H9 (cell line): ENCODE data around the gene TCOF1. TPM values are rescaled to one million over a fixed set of nuclear protein-coding genes. Genes with fewer than 3 reads are reported as not detected.

Experiments used
- DNase-seq: peaks from one replicate; pipeline ENCODE4 v3.0.0-alpha.2; 2017
- H2AFZ ChIP-seq: one replicate; pipeline ENCODE4 v1.6.1; 2013; ENCODE audit warnings: mild to moderate bottlenecking, low read length, control low read depth, moderate library complexity
- H2AK5ac ChIP-seq: 2 replicates; pipeline ENCODE4 v1.6.1; 2013; ENCODE audit warnings: low read length, control low read depth, mixed read lengths; ENCODE audit not compliant: insufficient read length
- H2BK120ac ChIP-seq: one replicate; pipeline ENCODE4 v1.6.1; 2013; ENCODE audit warnings: low read depth, mild to moderate bottlenecking, low read length, control low read depth, inconsistent platforms; ENCODE audit not compliant: poor library complexity, severe bottlenecking
- H2BK12ac ChIP-seq: 2 replicates; pipeline ENCODE4 v1.6.1; 2013; ENCODE audit warnings: low read length, control low read depth, mixed read lengths, low read depth; ENCODE audit not compliant: insufficient read length
- H2BK15ac ChIP-seq: 2 replicates; pipeline ENCODE4 v1.6.1; 2013; ENCODE audit warnings: low read depth, low read length, control low read depth
- H2BK20ac ChIP-seq: one replicate; pipeline ENCODE4 v1.6.1; 2013; ENCODE audit warnings: low read depth, mild to moderate bottlenecking, low read length, control low read depth, inconsistent platforms; ENCODE audit not compliant: poor library complexity, severe bottlenecking
- H2BK5ac ChIP-seq: 2 replicates; pipeline ENCODE4 v1.6.1; 2013; ENCODE audit warnings: low read length, control low read depth, mixed read lengths; ENCODE audit not compliant: insufficient read length
- H3K14ac ChIP-seq: 2 replicates; pipeline ENCODE4 v1.6.1; 2013; ENCODE audit warnings: low read length, control low read depth; ENCODE audit not compliant: insufficient read depth
- H3K18ac ChIP-seq: 2 replicates; pipeline ENCODE4 v1.6.1; 2013; ENCODE audit warnings: low read depth, mild to moderate bottlenecking, mixed read lengths, low read length, control low read depth; ENCODE audit not compliant: insufficient read length
- H3K23ac ChIP-seq: 2 replicates; pipeline ENCODE4 v1.6.1; 2013; ENCODE audit warnings: low read length, control low read depth, mixed read lengths, low read depth; ENCODE audit not compliant: insufficient read length
- H3K23me2 ChIP-seq: 2 replicates; pipeline ENCODE4 v1.6.1; 2013; ENCODE audit warnings: low read depth, mild to moderate bottlenecking, mixed read lengths, low read length, control low read depth; ENCODE audit not compliant: insufficient read length, poor library complexity, severe bottlenecking
- H3K27ac ChIP-seq: 2 replicates; pipeline ENCODE4 v1.5.1; 2013; ENCODE audit warnings: low read length, control low read depth, mixed read lengths, low read depth; ENCODE audit not compliant: insufficient read length
- H3K27me3 ChIP-seq: 2 replicates; pipeline ENCODE4 v1.6.1; 2013; ENCODE audit warnings: low read length, control low read depth, inconsistent platforms; ENCODE audit not compliant: insufficient read depth
- H3K4ac ChIP-seq: 2 replicates; pipeline ENCODE4 v1.6.1; 2013; ENCODE audit warnings: low read depth, mild to moderate bottlenecking, control low read depth, inconsistent platforms, low read length, moderate library complexity
- H3K4me1 ChIP-seq: 2 replicates; pipeline ENCODE4 v1.6.1; 2013; ENCODE audit warnings: low read length, control low read depth, inconsistent platforms; ENCODE audit not compliant: insufficient read depth
- H3K4me2 ChIP-seq: 2 replicates; pipeline ENCODE4 v1.6.1; 2013; ENCODE audit warnings: low read length, control low read depth, mixed read lengths; ENCODE audit not compliant: insufficient read length, insufficient read depth
- H3K56ac ChIP-seq: 2 replicates; pipeline ENCODE4 v1.6.1; 2013; ENCODE audit warnings: low read depth, mild to moderate bottlenecking, mixed read lengths, low read length, control low read depth; ENCODE audit not compliant: insufficient read length
- H3K79me1 ChIP-seq: 2 replicates; pipeline ENCODE4 v1.6.1; 2013; ENCODE audit warnings: low read depth, mild to moderate bottlenecking, moderate library complexity, low read length, control low read depth, inconsistent platforms; ENCODE audit not compliant: insufficient read depth, poor library complexity, severe bottlenecking
- H3K79me2 ChIP-seq: 2 replicates; pipeline ENCODE4 v1.6.1; 2013; ENCODE audit warnings: low read length, control low read depth, inconsistent platforms; ENCODE audit not compliant: insufficient read depth
- H3K9ac ChIP-seq: 2 replicates; pipeline ENCODE4 v1.6.1; 2013; ENCODE audit warnings: low read length, control low read depth, mixed read lengths; ENCODE audit not compliant: insufficient read length; ENCODE audit errors: extremely low read depth
- H3K9me3 ChIP-seq: one replicate; pipeline ENCODE4 v1.6.1; 2013; ENCODE audit warnings: low read depth, low read length, inconsistent platforms; ENCODE audit not compliant: control insufficient read depth
- H3T11ph ChIP-seq: one replicate; pipeline ENCODE4 v1.6.1; 2013; ENCODE audit warnings: mild to moderate bottlenecking, low read length, control low read depth, inconsistent platforms
- H4K20me1 ChIP-seq: one replicate; pipeline ENCODE4 v1.6.1; 2013; ENCODE audit not compliant: control insufficient read depth, insufficient read length, insufficient read depth
- H4K5ac ChIP-seq: 2 replicates; pipeline ENCODE4 v1.6.1; 2013; ENCODE audit warnings: low read depth, mild to moderate bottlenecking, mixed read lengths, low read length, control low read depth; ENCODE audit not compliant: insufficient read length
- H4K8ac ChIP-seq: replicated peaks from 2 replicates; pipeline ENCODE4 v1.6.1; 2013; ENCODE audit warnings: low read length, control low read depth, mixed read lengths, low read depth; ENCODE audit not compliant: insufficient read length
- H4K91ac ChIP-seq: 2 replicates; pipeline ENCODE4 v1.6.1; 2013; ENCODE audit warnings: low read depth, mild to moderate bottlenecking, moderate library complexity, mixed read lengths, low read length, control low read depth; ENCODE audit not compliant: insufficient read length
- H3K27ac Mint-ChIP-seq, 3 experiments: 2 replicates in 2 of 3; 3 replicates in 1 of 3; pipeline ENCODE4 v1.8.0; 2020 to 2021; ENCODE audit warnings: mixed read lengths in 3 of 3, mild to moderate bottlenecking in 1 of 3, moderate library complexity in 1 of 3
- H3K27me3 Mint-ChIP-seq: 2 replicates; pipeline ENCODE4 v1.8.0; 2021; ENCODE audit warnings: low read depth, mild to moderate bottlenecking, moderate library complexity, mixed read lengths
- H3K36me3 Mint-ChIP-seq, 3 experiments: 2 replicates in 2 of 3; 3 replicates in 1 of 3; pipeline ENCODE4 v1.8.0; 2020 to 2021; ENCODE audit warnings: low read depth in 3 of 3, mixed read lengths in 3 of 3; ENCODE audit not compliant: insufficient read depth in 1 of 3
- H3K4me1 Mint-ChIP-seq, 2 experiments: 2 replicates each; pipeline ENCODE4 v1.8.0; 2020; ENCODE audit warnings: mixed read lengths in 2 of 2
- H3K4me3 Mint-ChIP-seq, 2 experiments: 2 replicates in 1 of 2; 3 replicates in 1 of 2; pipeline ENCODE4 v1.8.0; 2020 to 2021; ENCODE audit warnings: mild to moderate bottlenecking in 2 of 2, mixed read lengths in 2 of 2, moderate library complexity in 1 of 2
- H3K9me3 Mint-ChIP-seq, 2 experiments: 2 replicates in 1 of 2; 3 replicates in 1 of 2; pipeline ENCODE4 v1.8.0; 2020; ENCODE audit warnings: mild to moderate bottlenecking in 2 of 2, mixed read lengths in 2 of 2, moderate library complexity in 1 of 2
- CTCF ChIP-seq: fragments of 200-600 bp; sonication (generic); conservative IDR thresholded peaks from 3 replicates; pipeline ENCODE4 v1.8.0; 2021; ENCODE audit warnings: antibody characterized with exemption, mild to moderate bottlenecking
- WGBS: extraction: QIAGEN DNeasy Blood & Tissue Kit; methylation state at CpG from one replicate; pipeline ENCODE4 v1.1.7; 2013; ENCODE audit warnings: missing lambda C conversion rate, low lambda C conversion rate, mixed read lengths; ENCODE audit not compliant: insufficient read length; ENCODE audit errors: extremely low coverage; 5-methylcytosine and 5-hydroxymethylcytosine counted together
- total RNA-seq: library from RNA; stranded (reverse); gene quantifications from 2 replicates; pipeline ENCODE4 v1.2.1, GENCODE V29; 2021

The TCOF1 gene
- total RNA-seq, 1 experiment from 2014 or later: 128 TPM

DNA sequence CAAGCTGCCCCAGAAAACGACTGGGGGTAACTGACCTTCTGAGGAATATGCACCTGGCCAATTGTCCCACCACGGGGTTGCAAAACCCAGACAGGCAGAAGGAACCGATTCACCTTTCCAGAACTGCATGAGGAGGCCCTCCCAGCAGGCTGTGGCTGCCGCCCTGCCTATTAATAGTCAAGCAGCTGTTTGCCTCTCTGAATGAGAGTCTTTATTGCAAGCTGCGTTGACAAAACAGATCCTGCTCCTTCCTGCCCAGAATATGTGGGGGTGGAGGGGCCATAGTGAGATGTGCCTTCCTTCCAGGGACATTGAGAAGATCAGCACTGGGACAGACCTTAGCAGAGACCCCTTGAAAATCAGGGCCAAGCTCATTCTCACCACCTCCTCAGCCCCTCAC lies 18.3 kb upstream of the TCOF1 start:
- Histone ChIP-seq H3K14ac (no peak overlapping the region), H3T11ph (no peak overlapping the region)

More for the DNA sequence above, 18.3 kb upstream of the TCOF1 start:
- H4K8ac ChIP-seq: no peak overlapping the region
- no peak overlapping the region for H2BK12ac ChIP-seq
- H4K20me1 ChIP-seq: no peaks in the 10 kb centered on the region
- no peak overlapping the region for H2BK15ac ChIP-seq
- Mint-ChIP-seq H3K4me1 (peaks cover 0 to 7% of the 10 kb centered on the region in 2 experiments; a peak in 2 of 4 replicates), H3K27ac (no peak overlapping the region), H3K36me3 (no peaks in the 10 kb centered on the region), H3K27me3 (no peaks in the 10 kb centered on the region; the same call in 1 of the 2 replicates), H3K9me3 (no peaks in the 10 kb centered on the region; a peak in 1 of 5 replicates), H3K4me3 (no peak overlapping the region)
- H3K9me3 ChIP-seq: no peaks in the 10 kb centered on the region
- DNase-seq: no peak
- H3K27me3 ChIP-seq: no peaks in the 10 kb centered on the region
- H3K4me2 ChIP-seq: no peak overlapping the region
- no peak overlapping the region for H2BK5ac ChIP-seq
- no peak overlapping the region for H3K4ac ChIP-seq
- no peak for TF ChIP-seq CTCF
- H3K18ac ChIP-seq: no peak overlapping the region
- H4K5ac ChIP-seq: no peak overlapping the region
- H2AK5ac ChIP-seq: no peak overlapping the region
- no peak overlapping the region for H3K9ac ChIP-seq
- no peak overlapping the region for H3K56ac ChIP-seq
- no peak overlapping the region for H3K27ac ChIP-seq
- no peaks in the 10 kb centered on the region for H3K79me1 ChIP-seq
- no peaks in the 10 kb centered on the region for H3K4me1 ChIP-seq
- no peak overlapping the region for H2BK120ac ChIP-seq
- no peak overlapping the region for H2BK20ac ChIP-seq
- H4K91ac ChIP-seq: no peak overlapping the region
- H3K23ac ChIP-seq: no peak overlapping the region
- H3K23me2 ChIP-seq: no peaks in the 10 kb centered on the region
- H3K79me2 ChIP-seq: no peaks in the 10 kb centered on the region
- no CpG with 5 or more reads among the region's 5 CpGs for WGBS
- H2AFZ ChIP-seq: no peak overlapping the region
